SK-N-DZ (cell line): ENCODE results near the gene TTC33. TPM values are rescaled to one million over a fixed set of nuclear protein-coding genes. Genes with fewer than 3 reads are reported as not detected.
A peak's percentile ranks its signal among the peaks of the same experiment; 100 is the strongest.
"Not testable (repeated sequence)": the region's sequence is repeated elsewhere in the genome, so short reads cannot be mapped to it uniquely, and the experiment has no call there.

Experiments
- DNase-seq: peaks from one replicate; pipeline ENCODE4 v3.0.0-alpha.2; 2015; ENCODE audit warnings: low spot score
- polyA plus RNA-seq, 2 experiments: library from polyadenylated mRNA; depleted of rRNA; stranded (reverse); fragments of >200 nt; gene quantifications; 2 replicates each; pipeline ENCODE4 v1.2.3, GENCODE V29; 2014

Gene TTC33, protein sequence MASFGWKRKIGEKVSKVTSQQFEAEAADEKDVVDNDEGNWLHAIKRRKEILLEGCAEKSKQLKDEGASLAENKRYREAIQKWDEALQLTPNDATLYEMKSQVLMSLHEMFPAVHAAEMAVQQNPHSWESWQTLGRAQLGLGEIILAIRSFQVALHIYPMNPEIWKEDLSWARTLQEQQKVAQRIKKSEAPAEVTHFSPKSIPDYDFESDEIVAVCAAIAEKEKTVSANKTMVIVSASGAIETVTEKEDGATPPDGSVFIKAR
- polyA plus RNA-seq (2014; cell fraction: cytosol; rRNA removed), result 23.7 and 23.9 TPM in 2 replicates
- 9.2 and 12.9 TPM in 2 replicates for polyA plus RNA-seq (2014; cell fraction: nucleus; rRNA removed)

DNA sequence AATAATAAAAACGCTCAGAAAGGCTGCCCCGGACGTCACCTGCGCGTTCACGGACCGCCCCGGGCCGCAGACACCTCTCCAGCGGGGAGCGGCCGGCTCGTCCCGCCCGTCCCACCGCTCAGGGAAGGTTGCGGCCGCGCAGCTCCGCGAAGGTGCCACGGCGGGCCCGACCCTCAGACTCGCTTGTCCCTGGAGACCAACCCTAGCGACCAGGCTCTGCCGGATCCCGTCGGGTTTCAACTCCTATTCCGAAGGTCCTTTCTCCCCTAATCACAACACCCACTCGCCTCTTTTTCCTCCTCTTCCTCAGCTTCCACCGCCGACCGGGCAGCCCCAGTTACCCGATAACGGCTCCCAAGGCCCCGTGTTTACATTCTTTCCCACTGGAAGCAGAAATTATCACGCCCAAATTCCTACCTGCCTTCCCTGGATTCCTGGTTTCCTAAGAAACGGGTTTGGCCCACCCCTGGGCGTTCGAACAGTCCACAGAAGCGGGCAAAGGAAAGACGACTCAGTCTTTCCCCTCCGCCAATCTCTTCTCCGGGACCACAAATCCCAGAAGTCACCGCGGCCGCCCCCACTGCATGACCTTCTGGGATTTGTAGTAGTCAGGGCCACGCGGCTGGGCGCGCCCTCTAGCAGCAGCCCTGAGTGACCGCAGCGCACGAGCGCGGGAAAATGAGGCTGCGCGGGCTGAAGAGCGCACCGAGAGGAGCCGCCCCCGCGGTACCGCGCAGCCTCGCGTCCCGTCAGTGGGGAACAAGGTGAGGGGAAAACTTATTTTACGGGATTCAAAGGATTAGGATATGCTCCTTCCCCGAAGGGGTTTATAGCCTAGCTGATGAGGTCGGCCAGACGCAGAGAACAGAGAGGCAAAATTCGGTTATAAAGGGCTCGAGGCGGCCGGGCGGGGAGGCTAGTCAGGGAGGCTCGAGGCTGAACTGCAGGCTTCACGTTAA, at the start of gene TTC33:
TTC33 (minus strand) TSS at position 555 of the 959 bp plus-strand sequence. CDS start 8,943 bp downstream, outside the sequence.
- DNase-seq, result peak; percentile 94

DNA sequence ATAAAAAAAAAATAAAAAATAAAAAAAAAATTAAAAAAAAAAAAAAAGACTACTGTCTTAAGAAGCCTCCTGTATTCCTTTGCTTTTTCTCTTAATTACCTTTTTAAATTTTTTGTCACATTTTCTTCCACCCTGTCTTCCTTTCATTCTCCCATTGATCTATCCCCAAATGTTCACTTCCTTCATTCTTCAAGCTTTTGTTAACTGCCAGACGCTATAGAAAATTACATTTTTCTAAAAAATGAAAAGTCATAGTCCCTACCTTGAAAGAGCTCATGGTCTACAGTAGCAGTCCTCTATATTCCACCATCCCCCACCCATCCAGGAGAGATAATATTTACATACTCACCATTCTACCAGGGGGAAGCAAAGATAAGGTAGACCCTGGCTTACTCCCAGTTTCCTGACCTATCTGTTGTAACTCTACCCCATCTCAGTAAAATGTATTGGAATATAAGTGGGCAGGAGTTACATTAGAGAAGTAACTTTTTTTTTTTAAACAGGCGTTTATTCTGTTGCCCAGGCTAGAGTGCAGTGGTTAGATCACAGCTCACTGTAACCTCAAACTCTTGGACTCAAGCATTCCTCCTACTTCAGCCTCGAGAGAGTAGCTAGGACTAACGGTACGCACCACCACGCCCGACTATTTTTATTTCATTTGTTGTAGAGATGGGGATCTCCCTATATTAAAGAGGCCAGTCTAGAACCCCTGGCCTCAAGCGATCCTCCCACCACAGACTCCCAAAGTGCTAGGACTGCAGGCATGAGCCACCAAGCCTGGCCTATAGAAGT, 46.2 kb upstream of the TTC33 start:
- DNase-seq, result no peak

DNA sequence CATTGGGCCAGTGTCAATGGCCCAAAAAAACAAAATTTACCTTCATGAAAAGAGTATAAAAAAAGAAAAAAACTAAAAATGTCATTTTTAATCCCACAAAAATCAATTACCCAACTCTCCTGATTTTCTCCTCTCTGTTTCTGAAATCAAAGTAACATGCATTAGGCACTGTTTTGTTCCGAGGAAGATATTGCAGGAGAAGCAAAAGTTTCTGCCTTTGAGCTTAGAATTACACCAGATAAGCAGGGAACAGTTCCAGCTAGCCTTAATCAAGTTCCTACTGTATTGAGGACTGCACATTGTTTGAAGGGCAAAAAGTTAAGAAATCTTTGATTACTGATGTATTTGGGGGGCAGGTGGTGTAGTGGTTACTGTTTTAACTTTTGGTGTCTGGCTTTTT, 43.5 kb upstream of the TTC33 start:
- DNase-seq, result no peak

DNA sequence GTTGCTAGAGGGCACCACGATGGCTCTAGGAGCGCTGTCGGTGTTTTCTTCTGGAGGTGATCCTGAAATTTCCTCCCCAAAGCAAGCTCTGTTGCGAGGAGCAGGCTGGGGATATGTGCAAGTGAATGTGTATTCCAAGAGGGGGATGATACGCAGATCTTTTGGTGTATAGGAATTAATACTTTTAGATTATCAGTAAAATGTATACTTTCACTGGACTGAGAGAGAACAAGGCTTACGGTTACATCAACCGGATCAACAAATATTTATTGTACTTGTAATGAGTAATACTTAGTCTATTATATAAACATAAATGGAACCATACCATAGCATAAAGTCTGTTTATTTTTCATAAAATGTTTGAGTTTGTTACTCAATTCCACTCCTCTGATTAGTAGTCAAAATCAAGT, 43.0 kb upstream of the TTC33 start:
- no peak for DNase-seq

DNA sequence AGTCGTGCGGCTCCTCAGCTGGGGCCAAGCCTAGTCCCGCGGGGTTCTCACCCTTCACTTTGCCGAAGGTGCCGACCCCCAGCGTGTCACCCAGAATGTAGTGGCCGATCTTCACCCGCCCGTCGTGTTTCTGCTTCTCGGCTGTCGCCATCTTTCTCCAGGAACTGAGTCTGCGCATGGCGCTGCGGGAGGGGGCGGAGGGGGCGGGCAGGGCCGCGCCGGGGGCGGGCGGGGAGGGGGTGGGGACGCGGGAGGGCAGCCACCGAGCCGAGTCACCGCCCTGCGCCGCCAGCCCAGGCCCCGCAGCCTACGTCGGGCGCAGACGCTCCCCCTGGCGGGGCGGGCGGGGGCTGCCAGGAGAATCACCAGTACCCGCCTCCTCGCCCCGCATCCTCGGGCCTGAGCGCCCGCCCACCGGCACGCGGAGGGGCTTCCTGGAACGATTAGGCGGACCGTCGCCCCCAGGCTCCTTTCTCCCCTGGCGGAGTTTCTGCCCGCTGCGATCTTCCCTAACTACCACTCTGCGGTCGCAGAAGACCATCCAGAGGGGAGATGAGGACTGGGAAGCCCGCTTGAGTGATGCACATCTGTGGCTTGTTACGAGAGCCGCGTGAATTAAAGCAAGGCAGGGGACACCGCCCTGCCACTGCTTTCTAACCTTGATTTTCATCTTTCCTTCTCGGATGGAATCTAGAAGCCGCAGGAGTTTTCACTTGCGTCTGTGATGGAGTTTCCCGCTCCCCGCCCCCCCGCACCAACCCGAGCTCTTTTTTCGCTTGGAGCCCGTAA, 42.4 kb upstream of the TTC33 start, which contains the start of gene PRKAA1:
PRKAA1 (minus strand) TSS at position 363 of the 789 bp plus-strand sequence; CDS start at position 178, 185 bp downstream.
- peak; percentile 90 for DNase-seq

DNA sequence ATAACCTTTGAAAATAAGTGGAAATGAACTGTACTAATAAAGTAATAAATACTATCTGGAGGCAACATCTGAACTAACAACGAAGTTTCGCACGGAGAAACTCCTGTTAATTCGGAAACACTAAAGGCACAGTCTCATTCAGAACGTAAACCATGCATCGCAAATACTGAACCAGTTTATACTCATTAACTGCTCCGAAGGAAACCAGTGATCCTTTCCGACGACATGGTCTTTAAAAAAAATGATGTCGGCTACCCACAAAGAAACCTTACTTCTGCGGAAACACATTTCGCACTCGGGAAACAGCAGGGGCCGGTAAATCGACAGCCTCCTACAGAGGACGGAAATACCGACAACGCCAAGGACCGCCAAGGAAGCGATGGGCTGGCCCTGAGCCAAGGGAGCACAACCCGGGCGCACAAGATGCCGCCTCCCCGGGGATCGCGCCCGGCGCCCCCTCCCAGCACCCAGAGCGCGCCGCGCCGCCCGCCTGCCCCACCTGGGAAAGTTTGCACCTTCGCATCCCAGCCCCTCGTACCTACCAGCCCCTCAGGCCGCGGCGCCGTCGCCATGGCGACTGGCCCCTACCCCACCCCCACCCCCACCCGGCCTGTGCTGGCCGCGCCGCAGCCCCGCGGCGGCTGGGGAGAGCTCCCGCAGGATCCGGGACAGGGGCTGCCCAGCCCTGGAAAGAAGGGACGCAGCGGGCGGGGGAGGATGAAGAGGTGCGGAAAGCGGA, 41.7 kb upstream of the TTC33 start:
- DNase-seq, result peak; percentile 71

DNA sequence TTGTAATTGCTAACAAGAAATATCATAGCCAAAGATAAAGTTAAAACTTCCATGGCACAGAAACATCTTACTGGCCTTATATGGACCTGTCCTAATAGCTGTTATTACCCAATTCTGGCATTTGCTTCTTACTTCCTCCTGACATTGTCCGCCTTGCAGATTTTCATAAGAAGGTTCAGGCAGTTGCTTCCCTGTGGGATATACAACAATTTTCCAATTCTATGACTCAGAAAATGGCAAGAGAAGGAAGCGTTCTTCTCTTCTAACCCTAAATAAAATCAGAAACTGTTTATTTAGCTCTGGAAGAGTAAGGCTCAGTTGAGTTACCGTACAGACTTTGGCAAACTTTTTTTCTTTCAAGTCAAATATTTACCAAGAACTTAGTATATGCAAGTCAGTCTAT, 40.7 kb upstream of the TTC33 start:
- DNase-seq, result no peak

DNA sequence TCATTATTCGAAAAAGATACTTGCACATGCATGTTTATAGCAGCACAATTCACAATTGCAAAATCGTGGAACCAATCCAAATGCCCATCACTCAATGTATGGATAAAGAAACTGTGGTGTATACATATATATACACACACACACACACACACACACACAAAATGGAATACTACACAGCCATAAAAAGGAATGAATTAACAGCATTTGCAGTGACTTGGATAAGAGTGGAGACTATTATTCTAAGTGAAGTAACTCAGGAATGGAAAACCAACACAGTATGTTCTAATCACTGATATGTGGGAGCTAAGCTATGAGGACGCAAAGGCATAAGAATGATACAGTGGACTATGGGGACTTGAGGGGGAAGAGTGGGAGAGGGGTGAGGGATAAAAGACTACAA, 39.1 kb upstream of the TTC33 start:
- DNase-seq, result not testable (repeated sequence)

DNA sequence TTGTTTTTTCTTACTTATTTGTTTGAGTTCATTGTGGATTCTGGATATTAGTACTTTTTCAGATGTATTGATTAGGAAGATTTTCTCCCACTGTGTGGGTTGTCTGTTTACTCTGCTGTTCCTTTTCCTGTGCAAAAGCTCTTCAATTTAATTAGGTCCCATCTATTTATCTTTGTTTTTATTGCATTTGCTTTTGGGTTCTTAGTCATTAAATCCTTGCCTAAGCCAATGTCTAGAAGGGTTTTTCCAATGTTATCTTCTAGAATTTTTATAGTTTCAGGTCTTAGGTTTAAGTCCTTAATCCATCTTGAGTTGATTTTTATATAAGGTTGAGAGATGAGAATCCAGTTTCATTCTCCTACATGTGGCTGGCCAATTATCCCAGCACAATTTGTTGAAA, 38.6 kb upstream of the TTC33 start:
- DNase-seq, result not testable (repeated sequence)

DNA sequence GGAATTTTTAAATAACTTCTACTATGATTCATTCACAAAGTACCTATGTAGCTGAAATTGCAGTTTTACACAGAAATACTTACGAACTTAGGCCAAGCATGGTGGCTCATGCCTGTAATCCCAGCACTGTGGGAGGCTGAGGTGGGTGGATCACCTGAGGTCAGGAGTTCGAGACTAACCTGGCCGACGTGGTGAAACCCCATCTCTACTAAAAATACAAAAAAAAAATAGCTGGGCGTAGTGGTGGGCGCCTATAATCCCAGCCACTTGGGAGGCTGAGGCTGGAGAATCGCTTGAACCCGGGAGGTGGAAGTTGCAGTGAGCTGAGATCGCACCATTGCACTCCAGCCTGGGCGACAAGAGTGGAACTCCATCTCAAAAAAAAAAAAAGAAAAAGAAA, 36.9 kb upstream of the TTC33 start:
- DNase-seq, result not testable (repeated sequence)

DNA sequence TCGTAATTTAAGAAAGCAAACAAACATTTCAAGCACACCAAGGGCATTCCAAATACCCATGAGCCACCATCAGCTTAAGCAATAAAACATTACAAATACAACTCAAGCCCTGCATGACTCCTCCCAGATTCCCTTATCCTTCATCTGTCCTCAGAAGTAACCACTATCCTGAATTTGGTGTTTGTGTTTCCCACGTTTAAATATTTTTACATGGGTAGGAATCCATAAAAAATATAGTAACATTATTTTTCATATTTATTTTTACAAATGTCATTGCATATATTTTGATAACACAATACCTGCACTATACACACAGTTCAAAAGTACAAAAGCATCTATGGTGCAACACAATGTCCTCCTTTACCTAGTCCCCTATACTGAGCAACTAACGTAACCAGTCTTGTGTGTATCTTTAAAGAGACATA, 36.0 kb upstream of the TTC33 start:
- no peak for DNase-seq

DNA sequence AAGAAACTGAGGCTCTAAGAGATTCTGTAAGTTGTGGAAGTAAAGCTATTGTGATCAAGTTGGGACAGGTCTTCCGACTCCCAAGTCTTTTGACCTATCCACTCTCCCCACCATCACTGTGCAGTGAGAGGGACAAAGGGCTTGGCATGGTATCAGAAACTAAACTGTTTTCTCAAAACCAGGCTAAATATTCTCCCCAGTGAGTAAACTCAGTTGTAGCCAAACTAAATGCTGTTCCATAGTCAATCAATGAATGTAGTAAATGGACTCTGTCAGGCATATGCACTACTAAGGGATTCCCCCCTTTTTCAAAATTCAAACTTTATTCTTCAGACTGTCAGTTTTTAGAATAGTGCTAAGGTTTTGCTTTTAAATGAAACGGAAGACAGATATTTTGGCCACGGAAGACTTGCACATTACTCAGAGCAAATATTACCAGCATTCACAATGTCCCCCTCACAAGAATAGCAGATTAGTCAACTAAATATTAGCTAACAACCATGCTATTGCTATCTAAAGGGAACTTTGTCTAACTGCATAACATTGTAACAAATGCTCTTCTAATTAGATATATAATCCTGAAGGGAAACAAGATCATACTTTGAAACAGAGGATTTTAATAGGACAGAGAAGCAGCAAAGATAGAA, 35.3 kb upstream of the TTC33 start:
- no peak for DNase-seq

DNA sequence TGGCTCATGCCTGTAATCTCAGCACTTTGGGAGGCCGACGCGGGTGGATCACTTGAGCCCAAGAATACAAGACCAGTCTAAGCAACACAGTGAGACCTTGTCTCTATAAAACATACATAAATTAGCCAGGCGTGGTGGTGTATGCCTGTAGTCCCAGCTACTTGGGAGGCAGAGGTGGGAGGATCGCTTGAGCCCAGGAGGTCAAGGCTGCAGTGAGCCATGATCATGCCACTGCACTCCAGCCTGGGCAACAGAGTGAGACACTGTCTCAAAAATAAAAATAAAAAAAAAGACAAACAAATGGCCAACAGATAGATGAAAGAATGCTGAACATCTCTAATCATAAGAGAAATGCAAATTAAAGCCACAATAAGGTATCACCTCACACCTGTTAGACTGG, 33.2 kb upstream of the TTC33 start:
- not testable (repeated sequence) for DNase-seq

DNA sequence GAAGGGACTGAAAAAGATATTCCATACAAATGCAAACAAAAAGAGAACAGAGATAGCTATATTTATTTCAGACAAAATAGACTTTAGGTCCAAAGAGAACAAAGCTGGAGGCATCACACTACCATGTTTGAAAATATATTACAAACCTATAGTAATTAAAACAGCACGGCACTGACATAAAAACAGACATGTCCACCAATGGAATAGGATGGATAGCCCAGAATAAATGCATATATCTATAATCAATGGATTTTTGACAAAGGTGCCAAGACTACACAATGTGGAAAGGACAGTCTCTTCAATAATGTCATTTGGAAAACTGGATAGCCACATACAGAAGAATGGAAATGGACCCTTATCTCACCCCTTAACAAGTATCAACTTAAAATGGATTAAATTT, 32.2 kb upstream of the TTC33 start:
- DNase-seq, result no peak

DNA sequence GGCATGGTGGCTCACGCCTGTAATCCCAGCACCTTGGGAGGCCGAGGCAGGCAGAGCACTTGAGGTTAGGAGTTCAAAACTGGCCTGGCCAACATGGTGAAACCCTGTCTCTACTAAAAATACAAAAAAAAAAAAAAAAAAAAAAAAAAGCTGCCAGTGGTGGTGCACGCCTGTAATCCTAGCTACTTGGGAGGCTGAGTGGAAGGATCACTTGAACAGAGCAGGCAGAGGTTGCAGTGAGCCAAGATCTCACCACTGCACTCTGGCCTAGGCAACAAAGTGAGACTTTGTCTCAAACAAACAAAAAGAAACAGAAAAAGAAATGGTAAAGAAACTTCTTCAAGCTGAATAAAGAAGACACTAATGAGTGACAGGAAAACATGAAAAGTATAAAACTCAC, 30.9 kb upstream of the TTC33 start:
- DNase-seq, result not testable (repeated sequence)

DNA sequence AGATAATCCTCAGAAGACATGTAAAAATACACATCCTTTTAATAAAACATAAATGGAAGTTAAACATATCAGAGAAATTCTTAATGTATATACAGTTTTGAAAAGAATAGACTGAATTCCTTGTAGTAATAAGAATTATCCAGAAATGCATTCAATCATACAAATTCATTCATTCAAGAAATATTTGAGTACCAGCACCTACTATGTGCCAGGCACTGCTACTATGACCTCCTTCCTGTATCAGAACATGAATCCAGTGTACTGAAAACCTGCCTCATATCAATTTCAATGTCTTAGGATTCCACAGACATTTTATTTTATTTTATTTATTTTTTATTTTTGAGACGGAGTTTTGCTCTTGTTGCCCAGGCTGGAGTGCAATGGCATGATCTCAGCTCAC, 29.2 kb upstream of the TTC33 start:
- DNase-seq, result no peak

DNA sequence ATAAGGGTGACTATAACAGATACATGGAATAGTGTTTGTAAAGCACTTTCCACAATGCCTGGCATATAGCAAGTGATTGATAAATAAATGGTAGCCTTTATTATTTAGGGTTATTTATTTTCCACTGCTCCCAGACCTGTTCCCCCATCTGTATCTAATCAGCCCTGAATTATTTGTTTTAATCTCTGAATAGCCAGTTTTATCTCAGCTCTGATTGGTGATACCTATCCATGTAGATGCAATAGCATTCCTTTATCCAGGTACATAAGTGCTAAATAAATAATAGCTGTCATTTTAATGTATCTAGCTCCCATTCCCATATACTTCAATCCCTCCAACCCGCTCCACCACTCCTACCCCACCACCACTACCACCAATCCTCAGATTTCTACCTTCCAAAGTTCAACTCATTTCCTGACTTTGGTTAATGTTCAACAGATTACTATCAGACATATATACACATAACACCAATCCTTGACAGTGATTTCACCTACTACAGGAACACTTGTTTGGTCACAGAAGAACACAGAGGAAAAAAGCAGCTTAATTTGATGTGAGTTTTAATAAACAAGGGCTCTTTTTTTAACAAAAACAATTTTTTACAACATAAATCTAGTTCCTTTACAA, 28.4 kb upstream of the TTC33 start:
- DNase-seq, result no peak

DNA sequence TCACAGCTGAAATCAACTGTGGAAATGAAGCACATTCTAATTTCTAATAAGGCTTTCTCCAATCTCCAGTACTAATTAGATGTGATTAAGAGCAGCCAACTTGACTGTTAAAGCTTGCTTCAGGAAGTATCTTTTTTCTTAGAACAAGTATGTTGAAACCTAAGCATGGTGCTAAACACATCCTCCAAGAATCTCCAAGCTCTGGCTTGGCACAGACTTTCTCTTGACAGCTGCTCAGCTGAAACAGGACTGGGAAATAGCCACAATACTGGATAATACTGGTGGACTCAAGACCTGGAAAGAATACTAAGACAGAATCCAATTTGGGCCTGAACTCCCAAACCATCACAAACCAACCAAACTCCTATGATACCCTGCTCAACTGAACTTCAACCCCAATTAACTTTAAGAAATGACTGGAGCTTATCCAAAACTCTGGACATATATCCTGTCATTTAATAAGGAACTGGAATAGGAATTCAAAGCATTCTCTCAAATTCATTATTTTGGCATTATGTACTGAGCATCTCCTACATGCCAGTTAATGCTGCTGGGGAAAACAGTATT, 26.2 kb upstream of the TTC33 start:
- no peak for DNase-seq

DNA sequence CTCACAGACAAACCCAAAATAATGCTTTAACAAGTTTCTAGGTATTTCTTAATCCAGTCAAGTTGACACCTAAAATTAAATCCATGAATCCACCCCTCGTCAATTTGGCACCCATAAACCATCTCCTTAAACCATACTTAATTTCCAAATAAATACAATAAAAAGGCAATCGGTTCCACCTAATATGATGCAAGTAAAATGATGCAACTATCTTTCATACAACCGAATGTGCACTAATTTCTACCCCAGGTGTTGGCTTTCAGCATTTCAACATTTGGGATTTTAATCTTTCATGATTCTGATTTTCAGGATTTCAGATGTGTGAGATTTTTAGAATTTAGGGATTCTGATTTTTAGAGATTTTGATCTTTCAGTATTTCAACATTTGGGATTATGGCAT, 25.1 kb upstream of the TTC33 start:
- DNase-seq, result no peak
